ENCODE data around the gene LGR4. TPM values are rescaled to one million over a fixed set of nuclear protein-coding genes. Genes with fewer than 3 reads are reported as not detected.

The LGR4 gene
- total and polyA plus RNA-seq, 2 of the 4 experiments (the other 2 are of a cell fraction), result 2.9 to 6.8 TPM

- ChIA-PET CTCF (interaction anchor here (0.7 to 1.0 kb wide), 2 partner anchors 10 to 12 kb away, joined by 3 to 6 read pairs; no protein-coding TSS in a partner anchor), POLR2A (ENCODE audit: unreplicated experiment) (interaction anchor here (0.9 kb wide), 1 partner anchor 185 kb away, joined by 3 read pairs; no protein-coding TSS in a partner anchor)
- Histone ChIP-seq H2BK120ac (ENCODE audit: low read depth, low read length) (no peak overlapping the region), H4K5ac (ENCODE audit: low read depth, low read length) (peak overlapping the region; percentile 72; the same call in 1 of the 2 replicates), H3K9me1 (ENCODE audit: insufficient read depth, low read length) (no peaks in the 10 kb centered on the region), H3K4me3 (ENCODE audit: insufficient read depth, low read depth, low read length) (peak overlapping the region; percentile 73; the same call in 1 of the 2 replicates), H4K20me1 (ENCODE audit: insufficient read depth, low read length) (peaks cover 13% of the 10 kb centered on the region; the same call in 1 of the 2 replicates), H2AFZ (replicated peaks; ENCODE audit: low read length, poor library complexity) (no peak overlapping the region), H2BK20ac (ENCODE audit: low read depth, low read length) (no peak overlapping the region), H3K79me1 (ENCODE audit: low read depth in 1 of 2, low read length in 2 of 2) (peaks cover 26 to 33% of the 10 kb centered on the region in 2 experiments), H2BK15ac (ENCODE audit: low read depth, low read length) (no peak overlapping the region), H4K8ac (ENCODE audit: low read depth in 2 of 2, low read length in 2 of 2) (peak overlapping the region; percentile 99 to 100; a peak in 3 of 4 replicates), H3K9ac (ENCODE audit: low read depth, low read length) (no peak overlapping the region), H4K91ac (ENCODE audit: insufficient read depth, low read depth, low read length) (no peak overlapping the region), H2BK5ac (ENCODE audit: low read depth, low read length, poor library complexity, severe bottlenecking) (no peak overlapping the region), H3K4ac (ENCODE audit: low read depth, low read length) (no peak overlapping the region), H2AK5ac (ENCODE audit: low read depth, low read length) (no peak overlapping the region), H3K9me3 (ENCODE audit: control insufficient read depth, insufficient read depth, low read length) (no peaks in the 10 kb centered on the region), H3K4me1 (ENCODE audit: control insufficient read depth, insufficient read depth, low read length) (peaks cover 2% of the 10 kb centered on the region; the same call in 1 of the 2 replicates), H3K27me3 (ENCODE audit: control insufficient read depth, insufficient read depth, low read length) (no peaks in the 10 kb centered on the region), H3K14ac (replicated peaks; ENCODE audit: low read depth, low read length) (no peak overlapping the region), H3K18ac (ENCODE audit: low read depth, low read length) (no peak overlapping the region), H3K56ac (ENCODE audit: extremely low read depth, insufficient read depth, low read length) (no peak overlapping the region), H3K23ac (ENCODE audit: low read depth, low read length) (no peak overlapping the region; the same call in 1 of the 2 replicates), H3K27ac (ENCODE audit: insufficient read depth, low read length) (no peak overlapping the region), H2AK9ac (replicated peaks; ENCODE audit: low read depth, low read length, poor library complexity) (no peak overlapping the region), H3K36me3 (ENCODE audit: control insufficient read depth, insufficient read depth, low read length) (no peaks in the 10 kb centered on the region; the same call in 1 of the 2 replicates), H3K4me2 (ENCODE audit: low read depth, low read length) (peak overlapping the region; percentile 91)
- dilution Hi-C loops (cut with HindIII; ENCODE audit: low sequenced_read_pairs, unreplicated experiment), result no loop called here
- intact Hi-C loops (cut with micrococcal nuclease), result loop anchor here (2.0 to 10.0 kb wide), 2 partner anchors 141 to 1827 kb away; no protein-coding TSS in a partner anchor
- BruUV-seq (replicated peaks), result no TSS peak
- in situ Hi-C loops (cut with MboI; ENCODE audit: low sequenced_read_pairs), result loop anchor here (25.0 kb wide), 1 partner anchor 1830 kb away; no protein-coding TSS in a partner anchor
- DNase-seq (no peak), ATAC-seq (ENCODE audit: low read depth) (no peak)
- 100% methylated on average over 1 of the region's 4 CpGs; no CpG with 5 or more reads in 1 of the 2 experiments for WGBS, 2 experiments (ENCODE audit: extremely low coverage in 2 of 2, insufficient read length in 1 of 2)
- TF ChIP-seq FOS (IDR thresholded peaks at IDR 0.05; ENCODE audit: low read depth, low read length) (no peak), CEBPB (IDR thresholded peaks at IDR 0.05; ENCODE audit: low read depth, low read length) (peak; percentile 43; the same call in 1 of the 2 replicates), MXI1 (IDR thresholded peaks at IDR 0.05; ENCODE audit: borderline replicate concordance, low read depth, low read length) (no peak), USF2 (IDR thresholded peaks at IDR 0.05; ENCODE audit: low read depth, low read length) (no peak), NFE2L2 (IDR thresholded peaks at IDR 0.05; ENCODE audit: low read depth, low read length) (no peak), CHD1 (IDR thresholded peaks at IDR 0.05; ENCODE audit: low read depth, low read length) (no peak), POLR2A (IDR thresholded peaks at IDR 0.05; ENCODE audit: low read depth, low read length) (no peak), MAFK (IDR thresholded peaks at IDR 0.05; ENCODE audit: low read depth, low read length) (no peak), SMC3 (IDR thresholded peaks at IDR 0.05; ENCODE audit: low read depth, low read length) (no peak)
These were observed 35.1 kb upstream of the LGR4 start for GRCh38 chr11:27507557-27508322.

Data from IMR-90 (cell line).